NCI-H2029 (cell line): ENCODE results near the gene STK25.
"Not testable (repeated sequence)": the region's sequence is repeated elsewhere in the genome, so short reads cannot be mapped to it uniquely, and the experiment has no call there.

ENCODE experiments used
- DNase-seq: peaks from one replicate; lab custom pipeline; 2025; lab: John Stamatoyannopoulos, UW

The STK25 gene

GRCh38 chr2:241539616-241540374 lies 31.4 kb upstream of the STK25 start:
- no peak for DNase-seq

- DNase-seq: no peak
Measured at GRCh38 chr2:241538838-241539615, 30.6 kb upstream of the STK25 start.

- DNase-seq: no peak
Measured at GRCh38 chr2:241535871-241536655, 27.7 kb upstream of the STK25 start.

GRCh38 chr2:241534701-241535375 lies 26.5 kb upstream of the STK25 start:
- DNase-seq: no peak

- no peak for DNase-seq
Measured at GRCh38 chr2:241534293-241534692, 25.9 kb upstream of the STK25 start.

GRCh38 chr2:241532733-241533601 lies 24.6 kb upstream of the STK25 start:
- no peak for DNase-seq

GRCh38 chr2:241532168-241532567 lies 23.8 kb upstream of the STK25 start:
- no peak for DNase-seq

- no peak for DNase-seq
Measured at GRCh38 chr2:241531161-241531722, 22.9 kb upstream of the STK25 start.

GRCh38 chr2:241530571-241530970 lies 22.2 kb upstream of the STK25 start:
- DNase-seq: no peak

- not testable (repeated sequence) for DNase-seq
Measured at GRCh38 chr2:241525818-241526780, 17.7 kb upstream of the STK25 start.

GRCh38 chr2:241522477-241522876 lies 14.1 kb upstream of the STK25 start:
- DNase-seq: no peak

- DNase-seq: no peak
Measured at GRCh38 chr2:241519669-241520068, 11.3 kb upstream of the STK25 start.

GRCh38 chr2:241517297-241517696 lies 8.9 kb upstream of the STK25 start:
- DNase-seq: no peak

GRCh38 chr2:241516520-241516965 lies 8.2 kb upstream of the STK25 start:
- no peak for DNase-seq

- DNase-seq: no peak
Measured at GRCh38 chr2:241514986-241515737, 6.8 kb upstream of the STK25 start.

- no peak for DNase-seq
Measured at GRCh38 chr2:241514553-241514952, 6.2 kb upstream of the STK25 start.

- no peak for DNase-seq
Measured at GRCh38 chr2:241511091-241511741, 2.8 kb upstream of the STK25 start.

- no peak for DNase-seq
Measured at GRCh38 chr2:241509155-241509784, 886 bp upstream of the STK25 start.
